Stomach (tissue), 4 donors: ENCODE results near the gene TEPSIN.

Experiments used
- EP300 ChIP-seq: sonication (generic); formaldehyde crosslinking; IDR thresholded peaks from one replicate; pipeline ENCODE4 v1.6.1; 2017; ENCODE audit warnings: antibody characterized with exemption
- POLR2A ChIP-seq, 4 donors: fragments of 450-650 bp; IDR thresholded peaks; one replicate each; pipeline ENCODE4 v1.6.1; 2016; ENCODE audit warnings: antibody characterized with exemption in 4 of 4, control low read depth in 2 of 4, mild to moderate bottlenecking in 1 of 4, moderate library complexity in 1 of 4
- POLR2AphosphoS5 ChIP-seq, 3 donors: sonication (generic); formaldehyde crosslinking; IDR thresholded peaks; one replicate each; pipeline ENCODE4 v1.6.1; 2016; ENCODE audit warnings: antibody characterized with exemption in 3 of 3
- TF ChIP-seq, protein P1 (sequence below), 7 experiments: fragments of 450-650 bp in 4 of 7; fragments of 200-600 bp in 3 of 7; sonication (generic) in 3 of 7; IDR thresholded peaks; one replicate each; pipeline ENCODE4 v1.5.1; 2016 to 2019; ENCODE audit warnings: antibody characterized with exemption in 7 of 7, control low read depth in 2 of 7, mild to moderate bottlenecking in 1 of 7

DNA sequence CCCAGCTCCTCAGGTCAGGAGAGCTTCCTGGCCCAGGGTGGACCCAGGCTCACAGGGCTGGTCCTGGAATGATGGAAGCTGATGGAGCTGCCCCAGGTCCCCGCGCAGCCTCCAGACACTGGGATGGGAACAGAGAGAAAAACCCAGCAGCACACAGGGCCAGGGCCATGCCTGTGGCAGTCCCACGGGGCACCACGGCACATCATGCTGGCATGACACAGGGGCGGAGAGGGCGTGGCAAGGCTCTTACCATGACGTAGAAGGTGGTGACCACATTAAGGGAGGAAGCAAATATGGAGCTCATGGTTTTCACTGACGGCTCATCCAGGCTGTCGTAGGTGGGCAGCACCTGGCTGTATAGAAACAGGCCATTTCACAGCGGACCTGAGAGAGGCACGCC is 37.9 kb upstream of the TEPSIN start:
- TF ChIP-seq, protein P1, sequence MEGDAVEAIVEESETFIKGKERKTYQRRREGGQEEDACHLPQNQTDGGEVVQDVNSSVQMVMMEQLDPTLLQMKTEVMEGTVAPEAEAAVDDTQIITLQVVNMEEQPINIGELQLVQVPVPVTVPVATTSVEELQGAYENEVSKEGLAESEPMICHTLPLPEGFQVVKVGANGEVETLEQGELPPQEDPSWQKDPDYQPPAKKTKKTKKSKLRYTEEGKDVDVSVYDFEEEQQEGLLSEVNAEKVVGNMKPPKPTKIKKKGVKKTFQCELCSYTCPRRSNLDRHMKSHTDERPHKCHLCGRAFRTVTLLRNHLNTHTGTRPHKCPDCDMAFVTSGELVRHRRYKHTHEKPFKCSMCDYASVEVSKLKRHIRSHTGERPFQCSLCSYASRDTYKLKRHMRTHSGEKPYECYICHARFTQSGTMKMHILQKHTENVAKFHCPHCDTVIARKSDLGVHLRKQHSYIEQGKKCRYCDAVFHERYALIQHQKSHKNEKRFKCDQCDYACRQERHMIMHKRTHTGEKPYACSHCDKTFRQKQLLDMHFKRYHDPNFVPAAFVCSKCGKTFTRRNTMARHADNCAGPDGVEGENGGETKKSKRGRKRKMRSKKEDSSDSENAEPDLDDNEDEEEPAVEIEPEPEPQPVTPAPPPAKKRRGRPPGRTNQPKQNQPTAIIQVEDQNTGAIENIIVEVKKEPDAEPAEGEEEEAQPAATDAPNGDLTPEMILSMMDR (IDR thresholded peaks at IDR 0.05): no peak
- TF ChIP-seq POLR2A (IDR thresholded peaks at IDR 0.05): no peak
- TF ChIP-seq POLR2AphosphoS5 (IDR thresholded peaks at IDR 0.05): no peak
- no peak for TF ChIP-seq EP300
